KMS-11 (cell line): ENCODE data around the gene GCH1.
"Not testable (repeated sequence)": the region's sequence is repeated elsewhere in the genome, so short reads cannot be mapped to it uniquely, and the experiment has no call there.

Experiments used
- H2AFZ ChIP-seq: fragments of 200-600 bp; sonication (generic); 2 replicates; pipeline ENCODE4 v1.6.1; 2016; ENCODE audit warnings: antibody characterized with exemption, mixed run types, low read depth
- H3K27ac ChIP-seq: fragments of 200-600 bp; sonication (generic); 2 replicates; pipeline ENCODE4 v1.6.1; 2016; ENCODE audit warnings: mild to moderate bottlenecking, mixed run types
- H3K27me3 ChIP-seq: fragments of 200-600 bp; sonication (generic); 2 replicates; pipeline ENCODE4 v1.6.1; 2017; ENCODE audit warnings: mild to moderate bottlenecking, low read depth, mixed run types, moderate library complexity; ENCODE audit not compliant: insufficient read depth
- H3K36me3 ChIP-seq: fragments of 200-600 bp; sonication (generic); 2 replicates; pipeline ENCODE4 v1.6.1; 2017; ENCODE audit warnings: mild to moderate bottlenecking, mixed run types; ENCODE audit not compliant: insufficient read depth
- H3K4me1 ChIP-seq: fragments of 200-600 bp; sonication (generic); 2 replicates; pipeline ENCODE4 v1.6.1; 2016; ENCODE audit warnings: mild to moderate bottlenecking, low read depth, mixed run types; ENCODE audit not compliant: poor library complexity, severe bottlenecking
- H3K4me2 ChIP-seq: fragments of 200-600 bp; sonication (generic); 2 replicates; pipeline ENCODE4 v1.7.0; 2016; ENCODE audit warnings: mild to moderate bottlenecking, mixed run types
- H3K4me3 ChIP-seq: fragments of 200-600 bp; sonication (generic); IDR thresholded peaks from 2 replicates; pipeline ENCODE4 v1.6.1; 2017; ENCODE audit warnings: low read depth, low read length, mixed read lengths; ENCODE audit not compliant: insufficient read depth
- H3K79me2 ChIP-seq: fragments of 200-600 bp; sonication (generic); 2 replicates; pipeline ENCODE4 v1.6.1; 2016; ENCODE audit warnings: low read depth, mixed run types; ENCODE audit not compliant: insufficient read depth
- H3K9ac ChIP-seq: fragments of 200-600 bp; sonication (generic); 2 replicates; pipeline ENCODE4 v1.6.1; 2016; ENCODE audit warnings: mild to moderate bottlenecking, mixed run types
- H4K20me1 ChIP-seq: fragments of 200-600 bp; sonication (generic); 2 replicates; pipeline ENCODE4 v1.6.1; 2016; ENCODE audit warnings: mild to moderate bottlenecking, mixed run types; ENCODE audit not compliant: insufficient read depth
- TF ChIP-seq, protein P1 (sequence below): fragments of 200-600 bp; sonication (generic); conservative IDR thresholded peaks from 2 replicates; pipeline ENCODE4 v1.6.1; 2017; ENCODE audit warnings: low read depth, mild to moderate bottlenecking, antibody characterized with exemption, low read length, moderate library complexity, mixed read lengths

GCH1 gene

DNA sequence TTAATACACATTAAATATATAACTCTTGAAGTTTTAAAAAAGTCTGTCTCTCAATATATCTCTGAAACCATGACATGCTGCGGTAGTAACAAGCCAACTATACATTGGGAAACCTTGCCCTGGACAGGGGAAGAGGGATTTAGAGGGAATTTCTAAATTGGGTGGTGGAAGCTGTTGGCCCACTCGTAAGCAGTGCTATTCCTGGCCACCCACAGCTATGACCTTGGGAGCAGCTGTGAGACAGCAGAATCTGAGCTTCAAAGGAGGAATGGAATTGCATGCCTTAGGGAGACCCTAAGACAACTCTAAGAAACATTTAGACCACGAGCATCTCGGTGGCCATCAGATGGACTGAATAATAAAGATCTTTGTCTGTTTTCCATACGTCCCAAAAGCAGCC is 15.8 kb upstream of the GCH1 start:
- Histone ChIP-seq H2AFZ (no peak overlapping the region), H3K27ac (no peak overlapping the region), H3K79me2 (no peaks in the 10 kb centered on the region), H4K20me1 (no peaks in the 10 kb centered on the region), H3K4me1 (no peaks in the 10 kb centered on the region), H3K9ac (no peak overlapping the region), H3K4me3 (no peak overlapping the region), H3K4me2 (no peak overlapping the region), H3K27me3 (no peaks in the 10 kb centered on the region), H3K36me3 (no peaks in the 10 kb centered on the region)
- TF ChIP-seq, protein P1, sequence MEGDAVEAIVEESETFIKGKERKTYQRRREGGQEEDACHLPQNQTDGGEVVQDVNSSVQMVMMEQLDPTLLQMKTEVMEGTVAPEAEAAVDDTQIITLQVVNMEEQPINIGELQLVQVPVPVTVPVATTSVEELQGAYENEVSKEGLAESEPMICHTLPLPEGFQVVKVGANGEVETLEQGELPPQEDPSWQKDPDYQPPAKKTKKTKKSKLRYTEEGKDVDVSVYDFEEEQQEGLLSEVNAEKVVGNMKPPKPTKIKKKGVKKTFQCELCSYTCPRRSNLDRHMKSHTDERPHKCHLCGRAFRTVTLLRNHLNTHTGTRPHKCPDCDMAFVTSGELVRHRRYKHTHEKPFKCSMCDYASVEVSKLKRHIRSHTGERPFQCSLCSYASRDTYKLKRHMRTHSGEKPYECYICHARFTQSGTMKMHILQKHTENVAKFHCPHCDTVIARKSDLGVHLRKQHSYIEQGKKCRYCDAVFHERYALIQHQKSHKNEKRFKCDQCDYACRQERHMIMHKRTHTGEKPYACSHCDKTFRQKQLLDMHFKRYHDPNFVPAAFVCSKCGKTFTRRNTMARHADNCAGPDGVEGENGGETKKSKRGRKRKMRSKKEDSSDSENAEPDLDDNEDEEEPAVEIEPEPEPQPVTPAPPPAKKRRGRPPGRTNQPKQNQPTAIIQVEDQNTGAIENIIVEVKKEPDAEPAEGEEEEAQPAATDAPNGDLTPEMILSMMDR: no peak

GRCh38 chr14:54916101-54916500 is 13.5 kb upstream of the GCH1 start:
- Histone ChIP-seq H3K27ac (no peak overlapping the region), H3K4me2 (no peak overlapping the region), H3K9ac (no peak overlapping the region), H4K20me1 (no peaks in the 10 kb centered on the region), H3K79me2 (no peaks in the 10 kb centered on the region), H2AFZ (no peak overlapping the region), H3K27me3 (no peaks in the 10 kb centered on the region), H3K36me3 (no peaks in the 10 kb centered on the region), H3K4me3 (no peak overlapping the region), H3K4me1 (no peaks in the 10 kb centered on the region)
- TF ChIP-seq, protein P1: no peak

GRCh38 chr14:54909817-54910558 is 7.4 kb upstream of the GCH1 start:
- Histone ChIP-seq H2AFZ (no peak overlapping the region), H3K27ac (no peak overlapping the region), H3K27me3 (no peaks in the 10 kb centered on the region), H3K4me1 (peaks cover 39% of the 10 kb centered on the region), H4K20me1 (no peaks in the 10 kb centered on the region), H3K79me2 (no peaks in the 10 kb centered on the region), H3K36me3 (no peaks in the 10 kb centered on the region), H3K4me3 (no peak overlapping the region), H3K4me2 (no peak overlapping the region), H3K9ac (no peak overlapping the region)
- TF ChIP-seq, protein P1: no peak

- H3K4me1 ChIP-seq: peaks cover 39% of the 10 kb centered on the region
- not testable (repeated sequence) for H3K4me2 ChIP-seq, H2AFZ ChIP-seq, H3K4me3 ChIP-seq, H3K79me2 ChIP-seq, H4K20me1 ChIP-seq, H3K27me3 ChIP-seq, H3K27ac ChIP-seq, H3K9ac ChIP-seq, H3K36me3 ChIP-seq
Observed at GRCh38 chr14:54908973-54909372, 6.3 kb upstream of the GCH1 start.

- Histone ChIP-seq H3K27ac (peak overlapping the region; percentile 52), H3K4me3 (no peak overlapping the region), H3K27me3 (no peaks in the 10 kb centered on the region), H2AFZ (peak overlapping the region; percentile 24), H4K20me1 (no peaks in the 10 kb centered on the region), H3K4me2 (peak overlapping the region; percentile 58), H3K79me2 (no peaks in the 10 kb centered on the region), H3K36me3 (no peaks in the 10 kb centered on the region), H3K9ac (peak overlapping the region; percentile 16; the same call in 1 of the 2 replicates), H3K4me1 (peaks cover 42% of the 10 kb centered on the region)
- TF ChIP-seq, protein P1: no peak
Observed at GRCh38 chr14:54908190-54908589, 5.6 kb upstream of the GCH1 start.
